ENCODE data around the gene CNTRL.
A peak's percentile ranks its signal among the peaks of the same experiment; 100 is the strongest.
"Not testable (repeated sequence)": the region's sequence is repeated elsewhere in the genome, so short reads cannot be mapped to it uniquely, and the experiment has no call there.

The CNTRL gene

GRCh38 chr9:121073038-121073437, 1.7 kb upstream of the CNTRL start:
- DNase-seq: no peak

GRCh38 chr9:121075251-121076036, 689 bp downstream of the CNTRL start:
- peak in 1 of 2 donors; percentile 16 for DNase-seq

GRCh38 chr9:121082075-121082474, 7.3 kb downstream of the CNTRL start:
- DNase-seq: no peak

GRCh38 chr9:121085661-121086060, 10.9 kb downstream of the CNTRL start:
- no peak for DNase-seq

GRCh38 chr9:121088576-121088975, 13.8 kb downstream of the CNTRL start:
- peak in 1 of 2 donors; percentile 60 for DNase-seq

- not testable (repeated sequence) for DNase-seq
Observed at GRCh38 chr9:121090743-121091142, 16.0 kb downstream of the CNTRL start.

GRCh38 chr9:121095057-121095456, 20.3 kb downstream of the CNTRL start:
- DNase-seq: no peak

- DNase-seq: no peak
Observed at GRCh38 chr9:121098567-121099198, 23.9 kb downstream of the CNTRL start.

GRCh38 chr9:121104054-121104453, 29.3 kb downstream of the CNTRL start:
- not testable (repeated sequence) for DNase-seq

GRCh38 chr9:121105531-121105930, 30.8 kb downstream of the CNTRL start:
- no peak for DNase-seq

GRCh38 chr9:121107029-121107428, 32.3 kb downstream of the CNTRL start:
- no peak for DNase-seq

GRCh38 chr9:121107881-121108280, 33.1 kb downstream of the CNTRL start:
- peak in 1 of 2 donors; percentile 52 for DNase-seq

- no peak for DNase-seq
Observed at GRCh38 chr9:121115466-121115865, 40.7 kb downstream of the CNTRL start.

GRCh38 chr9:121118266-121118665, 43.5 kb downstream of the CNTRL start:
- DNase-seq: no peak

GRCh38 chr9:121120386-121120785, 45.6 kb downstream of the CNTRL start:
- no peak for DNase-seq

- DNase-seq: peak; percentile 70 to 93
Observed at GRCh38 chr9:121121582-121122087, 46.9 kb downstream of the CNTRL start.

- DNase-seq: no peak
Observed at GRCh38 chr9:121122246-121123032, 47.7 kb downstream of the CNTRL start.

GRCh38 chr9:121123816-121124535, 49.2 kb downstream of the CNTRL start:
- DNase-seq: no peak

GRCh38 chr9:121125590-121125989, 50.8 kb downstream of the CNTRL start:
- DNase-seq: no peak

- not testable (repeated sequence) for DNase-seq
Observed at GRCh38 chr9:121129384-121129783, 54.6 kb downstream of the CNTRL start.

- no peak for DNase-seq
Observed at GRCh38 chr9:121133104-121133816, 58.5 kb downstream of the CNTRL start.

GRCh38 chr9:121135642-121136041, 60.9 kb downstream of the CNTRL start:
- no peak for DNase-seq
